Suprapubic skin (tissue), 3 donors: ENCODE data around the gene FEN1.

Experiments
- CTCF ChIP-seq, 2 donors: fragments of 200-600 bp in 1 of 2; fragments of 450-650 bp in 1 of 2; sonication (generic) in 1 of 2; IDR thresholded peaks; one replicate each; pipeline ENCODE4 v1.5.1; 2016 to 2019; ENCODE audit warnings: antibody characterized with exemption in 2 of 2, mild to moderate bottlenecking in 1 of 2, moderate library complexity in 1 of 2
- POLR2A ChIP-seq, 2 donors: fragments of 450-650 bp; IDR thresholded peaks; one replicate each; pipeline ENCODE4 v1.6.1; 2017; ENCODE audit warnings: antibody characterized with exemption in 2 of 2, mild to moderate bottlenecking in 2 of 2, moderate library complexity in 2 of 2

- TF ChIP-seq CTCF (IDR thresholded peaks at IDR 0.05) = no peak
- no peak for TF ChIP-seq POLR2A (IDR thresholded peaks at IDR 0.05)
Measured at GRCh38 chr11:61828379-61828628, 35.6 kb downstream of the FEN1 start.
